IPS-NIHi7 (cell line): Measurements from ENCODE around the gene PRADC1.

Experiments used
- DNase-seq: peaks from one replicate; pipeline ENCODE4 v3.0.0; 2012; ENCODE audit warnings: mixed read lengths; ENCODE audit errors: extremely low spot score

PRADC1 gene

GRCh38 chr2:73235315-73236028 lies 2.4 kb upstream of the PRADC1 start:
- no peak for DNase-seq

GRCh38 chr2:73233932-73234832 lies 1.1 kb upstream of the PRADC1 start, which contains the start of gene CCT7:
Gene CCT7, plus strand, starts transcription at chr2:73234308. Its CDS starts 71 bp downstream, at chr2:73234379.
- DNase-seq, result peak; percentile 85

- no peak for DNase-seq
These were observed 461 bp downstream of the PRADC1 start for GRCh38 chr2:73232403-73233153.

DNA sequence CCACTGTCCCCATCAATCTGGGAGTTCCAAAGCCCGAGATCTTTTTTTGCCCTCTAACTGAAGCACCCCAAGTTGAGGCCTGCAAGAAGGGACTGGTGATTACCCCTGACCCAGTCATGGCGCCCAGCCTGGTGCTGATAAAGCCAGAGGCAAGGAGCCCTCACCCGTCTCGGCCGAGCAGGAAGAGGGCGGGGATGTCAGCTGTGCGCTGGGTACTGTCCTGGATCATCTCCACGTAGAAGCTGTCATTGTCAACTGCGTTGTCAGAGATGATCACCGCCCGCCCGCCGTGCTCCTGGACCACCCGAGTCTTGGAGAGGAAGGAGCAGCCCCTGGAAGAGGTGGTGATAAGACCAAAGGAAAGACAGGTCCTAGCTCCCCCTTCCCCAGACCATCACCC lies 4.4 kb downstream of the PRADC1 start:
- DNase-seq, result no peak

- DNase-seq, result no peak
These were observed 6.0 kb downstream of the PRADC1 start for GRCh38 chr2:73227086-73227485.

DNA sequence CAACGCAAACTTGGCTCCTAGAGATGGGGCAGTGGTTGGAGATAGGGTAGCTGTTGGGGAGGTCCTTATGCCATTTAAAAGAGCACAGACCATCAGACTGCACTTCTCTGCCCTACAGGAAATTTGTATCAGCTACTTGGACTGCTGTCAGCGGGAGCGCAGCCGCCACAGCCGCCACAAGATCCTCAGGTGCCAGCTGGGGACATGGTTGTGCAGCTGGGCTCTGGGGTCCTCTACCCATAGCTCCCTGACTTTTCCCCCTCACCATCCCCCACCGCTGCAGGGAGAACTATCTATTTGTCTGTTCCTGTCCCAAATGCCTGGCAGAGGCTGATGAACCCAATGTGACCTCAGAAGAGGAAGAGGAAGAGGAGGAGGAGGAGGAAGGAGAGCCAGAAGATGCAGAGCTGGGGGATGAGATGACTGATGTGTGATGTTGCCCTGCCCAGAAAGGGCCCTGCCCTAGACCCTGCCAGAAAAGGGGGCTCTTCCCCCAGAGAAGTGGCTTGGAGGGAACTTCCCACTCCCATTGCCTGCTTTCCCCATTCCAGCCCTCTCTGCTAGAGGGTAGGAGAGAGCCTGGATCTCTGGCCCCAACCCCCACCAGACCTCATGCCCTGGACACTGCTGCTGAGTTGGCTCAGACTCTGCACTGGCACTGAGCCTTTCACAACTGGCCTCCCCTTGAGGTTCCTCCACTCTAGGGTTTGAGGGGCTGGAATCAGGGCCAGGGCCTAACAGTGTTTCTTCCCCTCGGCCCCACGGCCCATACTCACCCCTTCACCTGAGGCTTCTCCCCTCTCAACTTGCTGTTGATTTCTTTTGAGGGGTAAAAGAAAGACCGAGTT lies 7.3 kb downstream of the PRADC1 start:
- DNase-seq, result no peak

DNA sequence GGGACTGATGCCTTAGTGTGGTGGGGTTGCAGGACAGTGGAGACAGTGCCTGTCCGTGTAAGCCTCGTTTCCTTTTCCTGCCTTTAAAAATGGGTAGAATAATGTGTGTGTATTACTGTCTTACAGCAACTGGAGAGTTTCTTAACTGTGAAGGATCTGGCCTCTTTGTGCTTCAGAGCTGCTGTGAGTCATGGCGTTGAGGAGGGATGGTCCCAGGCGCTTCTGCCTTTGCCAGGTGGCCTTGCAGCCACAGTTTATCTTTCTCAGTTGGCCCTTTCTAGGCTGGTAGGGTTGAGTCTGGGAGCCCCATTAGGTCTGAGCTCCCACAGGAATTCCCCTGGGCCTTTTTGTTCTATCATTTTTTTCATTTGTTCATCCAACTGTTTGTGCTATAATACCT lies 9.2 kb downstream of the PRADC1 start:
- no peak for DNase-seq

GRCh38 chr2:73218298-73218697 lies 14.7 kb downstream of the PRADC1 start:
- DNase-seq, result no peak

DNA sequence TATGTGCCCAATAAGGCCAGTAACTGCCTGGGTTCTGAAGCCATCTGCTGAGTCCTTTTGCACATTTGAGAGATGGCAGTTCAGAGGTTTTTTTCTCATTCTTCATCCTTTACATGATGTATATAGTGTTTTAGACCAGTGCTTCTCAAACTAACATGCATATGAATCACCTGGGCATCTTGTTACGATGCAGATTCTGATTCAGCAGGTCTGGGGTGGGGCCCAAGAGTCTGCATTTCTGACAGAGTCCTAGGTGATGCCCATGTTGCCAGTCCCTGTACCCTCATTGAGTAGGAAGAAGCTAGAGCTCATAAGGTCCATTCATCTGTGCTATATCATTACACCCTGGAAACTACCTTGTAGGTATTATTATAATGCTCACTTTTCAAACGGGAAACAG lies 15.2 kb downstream of the PRADC1 start:
- no peak for DNase-seq

- DNase-seq, result no peak
These were observed 15.9 kb downstream of the PRADC1 start for GRCh38 chr2:73217160-73217559.

GRCh38 chr2:73215254-73215653 lies 17.8 kb downstream of the PRADC1 start:
- no peak for DNase-seq

DNA sequence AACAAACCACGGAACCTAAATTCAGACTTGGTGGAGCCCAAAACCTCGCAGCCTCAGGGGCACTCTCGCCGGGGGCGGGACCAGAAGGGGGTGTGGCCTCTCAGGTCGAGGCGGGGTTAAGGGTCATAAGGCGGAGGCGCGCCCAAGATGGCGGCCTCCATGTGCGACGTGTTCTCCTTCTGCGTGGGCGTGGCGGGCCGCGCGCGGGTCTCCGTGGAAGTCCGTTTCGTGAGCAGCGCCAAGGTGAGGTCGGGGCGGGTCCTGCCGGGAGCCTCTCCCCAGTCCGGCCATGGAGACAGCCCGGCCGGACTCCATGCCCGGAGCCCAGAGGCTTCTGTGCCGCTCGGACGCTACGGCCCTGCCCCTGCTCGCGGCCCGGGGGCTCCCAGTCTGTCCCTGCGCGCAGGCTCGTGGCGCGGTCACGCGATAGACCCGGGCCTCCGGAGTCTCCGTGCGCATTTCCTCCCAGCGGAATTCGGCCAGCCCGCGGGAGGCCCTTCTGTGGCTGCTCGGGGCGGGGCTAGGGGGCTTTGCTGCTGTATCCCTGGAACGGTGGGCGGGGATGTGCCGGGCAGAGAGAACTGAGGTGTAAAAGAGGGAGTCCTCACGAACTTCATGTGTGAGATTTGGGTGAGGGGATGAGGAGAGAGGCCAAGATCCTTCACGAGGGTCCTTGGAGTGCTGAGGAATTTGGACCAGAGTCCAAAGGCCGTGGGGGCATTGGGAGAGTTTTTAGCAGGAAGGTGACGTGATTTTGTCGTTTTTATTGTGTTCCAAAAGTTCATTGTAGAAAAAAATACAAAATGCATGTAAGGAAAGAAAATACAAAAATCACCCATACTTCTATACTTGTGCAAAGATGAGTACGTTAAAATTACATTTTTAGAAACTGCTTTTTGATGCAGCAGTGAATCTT lies 18.7 kb downstream of the PRADC1 start, which contains the start of gene SMYD5:
TSS of gene SMYD5 (plus strand) at position 126 of the 916 bp plus-strand sequence. CDS start at position 148, 22 bp downstream.
- DNase-seq, result peak; percentile 93

DNA sequence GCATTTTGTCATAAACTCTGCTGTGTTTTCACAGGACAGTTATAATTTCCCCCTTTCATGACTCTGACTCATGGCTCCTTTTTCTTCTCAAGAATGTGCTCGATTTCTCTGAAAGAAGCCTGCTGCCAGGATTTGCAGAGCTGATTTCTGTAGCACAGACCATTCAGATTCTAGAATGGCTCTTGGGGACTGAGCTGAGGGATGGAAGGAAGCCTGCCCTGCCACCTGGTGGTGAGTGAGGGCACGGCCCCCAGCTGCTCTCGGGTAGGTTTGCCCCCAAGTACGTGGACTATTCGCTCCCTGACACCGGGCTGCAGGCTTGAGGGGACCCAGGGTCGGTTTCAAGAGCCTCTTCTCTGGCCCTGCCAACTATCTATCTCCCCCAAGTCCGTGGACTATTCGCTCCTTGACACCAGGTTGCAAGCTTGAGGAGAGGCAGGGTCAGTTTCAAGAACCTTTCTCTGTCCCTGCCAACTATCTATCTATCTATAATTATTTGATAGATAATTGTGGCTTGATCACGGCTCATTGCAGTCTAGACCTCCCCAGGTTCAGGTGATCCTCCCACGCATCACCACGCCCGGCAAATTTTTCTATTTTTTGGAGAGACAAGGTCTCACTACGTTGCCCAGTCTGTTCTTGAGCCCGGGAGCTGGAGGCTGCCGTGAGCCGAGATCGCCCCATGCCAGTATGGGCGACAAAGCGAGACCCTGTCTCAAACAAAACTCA lies 20.4 kb downstream of the PRADC1 start:
- DNase-seq, result peak; percentile 87

DNA sequence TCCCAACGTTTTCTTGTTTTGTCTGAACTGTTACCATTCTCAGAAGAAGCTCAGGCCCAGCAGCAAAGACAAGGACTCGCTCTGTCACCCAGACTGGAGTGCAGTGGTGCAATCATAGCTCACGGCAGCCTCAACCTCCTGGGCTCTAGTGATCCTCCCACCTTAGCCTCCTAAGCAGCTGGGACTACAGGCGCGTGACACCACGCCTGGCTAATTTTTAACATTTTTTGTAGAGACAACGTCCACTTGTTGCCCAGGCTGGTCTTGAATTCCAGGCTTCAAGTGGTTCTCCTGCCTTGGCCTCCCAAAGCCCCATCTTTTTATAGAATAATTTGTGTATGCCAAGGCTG lies 21.0 kb downstream of the PRADC1 start:
- DNase-seq, result no peak

GRCh38 chr2:73210696-73211095 lies 22.3 kb downstream of the PRADC1 start:
- DNase-seq, result no peak

DNA sequence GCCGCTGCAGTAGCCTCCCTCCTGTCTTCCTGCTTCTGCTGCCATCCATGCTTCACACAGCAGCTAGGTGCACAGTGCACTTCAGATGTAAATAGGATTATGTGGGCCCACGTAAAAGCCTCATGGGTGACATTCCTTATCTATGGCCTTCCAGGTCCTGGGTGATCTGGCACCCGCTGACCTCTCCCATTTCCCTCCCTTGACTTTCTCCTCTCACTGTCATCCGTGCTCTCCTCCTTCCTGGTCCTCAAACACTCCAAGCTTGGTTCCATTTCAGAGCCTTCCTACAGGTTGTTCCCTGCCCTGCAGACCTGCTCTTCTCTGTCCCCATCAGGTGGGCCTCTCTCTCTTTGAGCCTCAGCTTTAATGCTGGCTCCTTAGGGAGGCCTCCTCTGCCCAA lies 23.0 kb downstream of the PRADC1 start:
- no peak for DNase-seq

GRCh38 chr2:73208258-73208657 lies 24.8 kb downstream of the PRADC1 start:
- no peak for DNase-seq

- no peak for DNase-seq
These were observed 27.4 kb downstream of the PRADC1 start for GRCh38 chr2:73205611-73206010.

DNA sequence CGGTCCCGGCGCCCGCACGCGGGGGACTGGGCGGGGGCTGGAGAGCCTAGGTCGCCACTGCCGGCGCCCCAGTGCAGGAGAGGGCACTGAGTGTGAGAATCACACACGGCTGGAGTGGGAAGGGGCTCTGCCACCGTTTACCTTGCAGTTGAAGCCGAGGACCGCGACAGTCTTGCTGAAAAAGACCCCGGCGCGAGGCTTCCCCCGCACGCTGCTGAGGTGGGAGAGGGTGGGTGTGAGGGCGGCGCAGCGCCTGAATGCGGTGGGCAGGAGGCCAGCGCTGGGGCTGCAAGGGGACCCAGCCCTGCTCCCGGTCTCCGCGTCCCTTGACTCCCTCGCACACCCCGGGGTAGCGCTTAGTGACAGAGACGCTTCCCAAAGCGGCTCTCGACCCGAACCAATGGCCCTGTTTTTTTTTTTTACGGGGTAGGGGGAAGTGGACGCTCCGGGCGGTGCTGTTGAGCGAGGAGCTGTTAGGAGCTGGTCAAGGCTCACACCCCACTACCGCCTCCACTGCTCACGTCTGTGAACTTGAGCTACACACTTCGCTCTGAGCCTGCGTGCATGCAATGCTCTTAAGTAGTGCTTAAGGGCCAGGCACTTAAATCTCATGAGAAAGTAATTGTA lies 29.9 kb downstream of the PRADC1 start:
- DNase-seq, result peak; percentile 38
